Measurements from ENCODE around the gene ARTN.
A peak's percentile ranks its signal among the peaks of the same experiment; 100 is the strongest.

Gene ARTN

GRCh38 chr1:43947874-43948437 lies 14.4 kb downstream of the ARTN start:
- DNase-seq, result no peak

GRCh38 chr1:43949678-43950077 lies 16.1 kb downstream of the ARTN start:
- DNase-seq, result no peak

- no peak for DNase-seq
Observed at GRCh38 chr1:43951021-43951985, 17.7 kb downstream of the ARTN start.

- DNase-seq, result no peak
Observed at GRCh38 chr1:43952731-43953346, 19.2 kb downstream of the ARTN start.

GRCh38 chr1:43953361-43953760 lies 19.8 kb downstream of the ARTN start:
- DNase-seq, result no peak

GRCh38 chr1:43954036-43954435 lies 20.4 kb downstream of the ARTN start:
- no peak for DNase-seq

GRCh38 chr1:43956234-43956633 lies 22.6 kb downstream of the ARTN start:
- no peak for DNase-seq

- DNase-seq, result no peak
Observed at GRCh38 chr1:43957407-43958040, 23.9 kb downstream of the ARTN start.

GRCh38 chr1:43958351-43959255 lies 25.0 kb downstream of the ARTN start:
- no peak for DNase-seq

- no peak for DNase-seq
Observed at GRCh38 chr1:43960798-43961197, 27.2 kb downstream of the ARTN start.

- DNase-seq, result no peak
Observed at GRCh38 chr1:43961692-43962091, 28.1 kb downstream of the ARTN start.

- DNase-seq, result no peak
Observed at GRCh38 chr1:43962324-43962723, 28.7 kb downstream of the ARTN start.

GRCh38 chr1:43963006-43963405 lies 29.4 kb downstream of the ARTN start:
- no peak for DNase-seq

- no peak for DNase-seq
Observed at GRCh38 chr1:43963890-43964289, 30.3 kb downstream of the ARTN start.

- DNase-seq, result no peak
Observed at GRCh38 chr1:43965316-43965715, 31.7 kb downstream of the ARTN start.

GRCh38 chr1:43968348-43968948 lies 34.8 kb downstream of the ARTN start:
- peak; percentile 17 for DNase-seq

GRCh38 chr1:43969416-43969745 lies 35.8 kb downstream of the ARTN start:
- DNase-seq, result no peak

GRCh38 chr1:43969746-43970466 lies 36.3 kb downstream of the ARTN start, which contains the start of gene DPH2:
TSS of gene DPH2 (plus strand) at chr1:43970010. CDS start at chr1:43970176, 166 bp downstream.
- DNase-seq, result peak; percentile 91

- no peak for DNase-seq
Observed at GRCh38 chr1:43970502-43970901, 36.9 kb downstream of the ARTN start.

- DNase-seq, result no peak
Observed at GRCh38 chr1:43970911-43971310, 37.3 kb downstream of the ARTN start.

- no peak for DNase-seq
Observed at GRCh38 chr1:43971336-43971980, 37.9 kb downstream of the ARTN start.
